HEK293 (cell line): Measurements from ENCODE around the gene PTPN9.
"Not testable (repeated sequence)": the region's sequence is repeated elsewhere in the genome, so short reads cannot be mapped to it uniquely, and the experiment has no call there.

Source experiments
- CTCF ChIA-PET: fragments of 350-600 bp; formaldehyde crosslinking; extraction: SDS; loops from one replicate; lab custom pipeline; 2021; ENCODE audit warnings: antibody characterized with exemption; lab: Yijun Ruan, JAX
- POLR2A ChIA-PET: fragments of 300-600 bp; formaldehyde crosslinking; extraction: SDS; loops from one replicate; lab custom pipeline; 2020; ENCODE audit warnings: antibody characterized with exemption, inconsistent platforms; lab: Yijun Ruan, JAX
- H3K27ac ChIP-seq: fragments of 200-500 bp; sonication (Bioruptor generic); 2 replicates; pipeline ENCODE4 v1.5.1; 2014; ENCODE audit warnings: low read depth, low read length, control low read depth, inconsistent platforms; ENCODE audit errors: extremely low read depth
- H3K36me3 ChIP-seq, 2 experiments: fragments of 200-500 bp in 1 of 2; sonication (Bioruptor generic) in 1 of 2; 1 replicate in 1 of 2; 2 replicates in 1 of 2; pipeline ENCODE4 v1.5.1; 2014 to 2017; ENCODE audit warnings: inconsistent platforms in 2 of 2, low read length in 2 of 2; ENCODE audit not compliant: control insufficient read depth in 2 of 2, insufficient read depth in 1 of 2
- H3K4me1 ChIP-seq: fragments of 200-500 bp; sonication (Bioruptor generic); 2 replicates; pipeline ENCODE4 v1.5.1; 2014; ENCODE audit warnings: mild to moderate bottlenecking, low read length, inconsistent platforms; ENCODE audit not compliant: control insufficient read depth, insufficient read depth
- H3K4me3 ChIP-seq: 2 replicates; pipeline ENCODE4 v1.5.1; 2011; ENCODE audit warnings: low read depth, mild to moderate bottlenecking, control low read depth, low read length, moderate library complexity
- H3K9me3 ChIP-seq: fragments of 200-500 bp; sonication (Bioruptor generic); 2 replicates; pipeline ENCODE4 v1.5.1; 2014; ENCODE audit warnings: low read depth, low read length, inconsistent platforms; ENCODE audit not compliant: control insufficient read depth, insufficient read depth
- HIC1 ChIP-seq: fragments of 450-650 bp; formaldehyde crosslinking; IDR thresholded peaks from 2 replicates; pipeline ENCODE4 v1.5.1; 2016; ENCODE audit warnings: missing biosample characterization, missing genetic modification characterization
- PRDM10 ChIP-seq: fragments of 450-650 bp; formaldehyde crosslinking; IDR thresholded peaks from 2 replicates; pipeline ENCODE4 v1.5.1; 2016; ENCODE audit warnings: missing biosample characterization, missing genetic modification characterization
- TSHZ1 ChIP-seq: fragments of 450-650 bp; formaldehyde crosslinking; IDR thresholded peaks from 2 replicates; pipeline ENCODE4 v1.5.1; 2016; ENCODE audit warnings: missing biosample characterization, missing genetic modification characterization, borderline replicate concordance
- ZBTB8A ChIP-seq: fragments of 450-650 bp; formaldehyde crosslinking; IDR thresholded peaks from 2 replicates; pipeline ENCODE4 v1.5.1; 2016; ENCODE audit warnings: missing biosample characterization, missing genetic modification characterization
- ZNF16 ChIP-seq: fragments of 450-650 bp; formaldehyde crosslinking; IDR thresholded peaks from 2 replicates; pipeline ENCODE4 v1.5.1; 2016; ENCODE audit warnings: low read depth, missing biosample characterization, missing genetic modification characterization
- ZNF280C ChIP-seq: fragments of 450-650 bp; formaldehyde crosslinking; IDR thresholded peaks from 2 replicates; pipeline ENCODE4 v1.5.1; 2016; ENCODE audit warnings: missing biosample characterization, missing genetic modification characterization
- ZNF311 ChIP-seq: fragments of 450-650 bp; formaldehyde crosslinking; IDR thresholded peaks from 2 replicates; pipeline ENCODE4 v1.5.1; 2017; ENCODE audit warnings: missing biosample characterization, missing genetic modification characterization, borderline replicate concordance
- ZNF362 ChIP-seq: fragments of 450-650 bp; formaldehyde crosslinking; IDR thresholded peaks from 2 replicates; pipeline ENCODE4 v1.5.1; 2016; ENCODE audit warnings: missing biosample characterization, missing genetic modification characterization
- ZNF433 ChIP-seq: fragments of 450-650 bp; formaldehyde crosslinking; IDR thresholded peaks from 2 replicates; pipeline ENCODE4 v1.5.1; 2016; ENCODE audit warnings: missing biosample characterization, missing genetic modification characterization, low read depth
- ZNF449 ChIP-seq: fragments of 450-650 bp; formaldehyde crosslinking; IDR thresholded peaks from 2 replicates; pipeline ENCODE4 v1.5.1; 2017; ENCODE audit warnings: missing biosample characterization, mild to moderate bottlenecking, missing genetic modification characterization, moderate library complexity
- ZNF596 ChIP-seq: fragments of 450-650 bp; IDR thresholded peaks from 2 replicates; pipeline ENCODE4 v1.5.0; 2018; ENCODE audit warnings: missing biosample characterization, mild to moderate bottlenecking, missing genetic modification characterization, moderate library complexity
- ZNF629 ChIP-seq: fragments of 450-650 bp; formaldehyde crosslinking; IDR thresholded peaks from 2 replicates; pipeline ENCODE4 v1.5.1; 2017; ENCODE audit warnings: missing biosample characterization, missing genetic modification characterization
- ZNF692 ChIP-seq: fragments of 450-650 bp; formaldehyde crosslinking; IDR thresholded peaks from 2 replicates; pipeline ENCODE4 v1.5.1; 2016; ENCODE audit warnings: missing biosample characterization, missing genetic modification characterization
- ZNF792 ChIP-seq: fragments of 450-650 bp; formaldehyde crosslinking; IDR thresholded peaks from 2 replicates; pipeline ENCODE4 v1.5.1; 2016; ENCODE audit warnings: missing biosample characterization, missing genetic modification characterization

The PTPN9 gene

GRCh38 chr15:75493732-75494131 lies 85.4 kb downstream of the PTPN9 start (continued):
- no peak for TF ChIP-seq ZNF692 (tag by site-specific recombination)
- no peak for TF ChIP-seq ZBTB8A (tag by site-specific recombination)

GRCh38 chr15:75483961-75484360 lies 95.2 kb downstream of the PTPN9 start:
- Histone ChIP-seq H3K4me1 (no peaks in the 10 kb centered on the region), H3K9me3 (no peaks in the 10 kb centered on the region), H3K27ac (no peak overlapping the region), H3K4me3 (no peak overlapping the region), H3K36me3 (peaks cover 32 to 53% of the 10 kb centered on the region in 2 experiments)
- ChIA-PET POLR2A (interaction anchor here (1.3 kb wide), 1 partner anchor 28 kb away, joined by 4 read pairs; no protein-coding TSS in a partner anchor), CTCF (interaction anchor here (0.5 to 1.1 kb wide), 6 partner anchors 8 to 353 kb away, joined by 3 to 5 read pairs (median 3); partner anchors contain the start of gene SNX33)
- TF ChIP-seq ZNF629 (tag by site-specific recombination) (no peak), ZNF792 (tag by site-specific recombination) (no peak), ZNF433 (tag by site-specific recombination) (no peak), ZNF16 (tag by site-specific recombination) (no peak), ZNF362 (tag by site-specific recombination) (no peak), PRDM10 (tag by site-specific recombination) (no peak), TSHZ1 (tag by site-specific recombination) (no peak), ZNF596 (tag by site-specific recombination) (no peak), ZNF449 (tag by site-specific recombination) (no peak), HIC1 (tag by site-specific recombination) (no peak), ZNF280C (tag by site-specific recombination) (no peak), ZNF311 (tag by site-specific recombination) (no peak)

- H3K4me1 ChIP-seq, H3K9me3 ChIP-seq, H3K27ac ChIP-seq, H3K4me3 ChIP-seq: not testable (repeated sequence)
- peaks cover 30 to 54% of the 10 kb centered on the region in 2 experiments for H3K36me3 ChIP-seq
- POLR2A ChIA-PET = interaction anchor here (1.3 kb wide), 1 partner anchor 28 kb away, joined by 4 read pairs; no protein-coding TSS in a partner anchor
- CTCF ChIA-PET = interaction anchor here (0.5 to 0.6 kb wide), 4 partner anchors 8 to 353 kb away, joined by 3 to 5 read pairs (median 3); no protein-coding TSS in a partner anchor
Measured at GRCh38 chr15:75483556-75483955, 95.6 kb downstream of the PTPN9 start.
